CD1c-positive myeloid dendritic cell (primary cell): Measurements from ENCODE around the gene PCNA.

Source experiments
- DNase-seq: peaks from one replicate; pipeline ENCODE4 v3.0.0-alpha.2; 2016; ENCODE audit errors: extremely low spot score

The PCNA gene

DNA sequence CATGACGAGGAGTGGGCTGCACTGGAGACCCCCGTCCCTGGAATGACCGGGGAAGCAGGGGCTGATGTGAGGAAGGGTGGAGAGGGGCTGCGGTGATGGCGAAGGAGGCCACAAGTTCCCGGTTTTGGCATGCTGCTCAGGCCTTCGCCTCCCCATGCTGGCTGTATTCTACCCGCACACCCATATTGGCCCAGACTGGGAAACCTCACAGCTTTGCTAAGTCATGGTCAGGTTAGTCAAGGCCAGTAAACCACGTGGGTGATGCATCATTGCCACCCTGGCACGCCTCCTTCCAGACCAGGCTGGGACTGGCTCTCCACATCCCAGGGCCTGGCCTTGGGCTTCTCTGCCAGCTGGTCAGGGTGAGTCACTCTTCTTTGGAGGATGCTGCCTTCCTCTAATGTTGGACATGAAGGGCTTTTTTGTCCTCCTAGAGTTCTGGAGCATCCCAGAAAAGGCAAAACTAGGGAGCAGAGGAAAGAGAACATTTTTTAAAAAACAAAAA is 53.8 kb downstream of the PCNA start:
- peak; percentile 95 for DNase-seq

DNA sequence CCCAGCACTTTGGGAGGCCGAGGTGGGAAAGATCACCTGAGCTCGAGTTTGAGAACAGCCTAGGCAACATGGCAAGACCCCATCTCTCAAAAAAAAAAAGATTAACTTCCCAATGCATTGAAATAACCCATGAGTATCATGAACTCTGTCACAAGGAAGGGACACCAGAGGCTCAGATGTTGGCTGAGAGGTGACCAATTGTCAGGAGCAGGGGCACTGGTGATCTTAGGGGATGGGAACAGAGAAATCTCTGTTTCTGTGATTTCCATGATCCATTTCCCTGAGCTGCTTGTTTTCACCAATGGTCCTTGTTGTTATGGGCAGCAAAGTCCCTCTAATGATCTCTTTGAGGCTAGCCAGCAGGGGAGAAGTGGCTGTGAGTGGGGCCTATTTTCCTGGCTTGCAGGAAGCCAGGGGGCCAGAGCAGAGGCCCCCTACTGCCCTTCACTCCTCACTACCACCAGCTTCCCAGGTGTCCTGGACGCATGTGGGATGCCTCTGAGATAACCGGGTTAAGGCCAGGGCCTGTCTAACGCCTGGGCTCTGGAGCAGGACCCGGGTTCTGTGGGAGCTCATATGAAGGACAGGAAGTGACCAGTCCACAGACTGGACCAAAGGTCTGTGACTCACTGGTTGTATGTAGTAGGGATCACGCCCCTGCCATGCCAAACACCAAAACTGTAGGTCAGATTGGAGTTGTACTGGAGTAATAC is 54.4 kb downstream of the PCNA start:
- DNase-seq, result peak; percentile 70
